ENCODE results near the gene RAB32.

RAB32 gene

DNA sequence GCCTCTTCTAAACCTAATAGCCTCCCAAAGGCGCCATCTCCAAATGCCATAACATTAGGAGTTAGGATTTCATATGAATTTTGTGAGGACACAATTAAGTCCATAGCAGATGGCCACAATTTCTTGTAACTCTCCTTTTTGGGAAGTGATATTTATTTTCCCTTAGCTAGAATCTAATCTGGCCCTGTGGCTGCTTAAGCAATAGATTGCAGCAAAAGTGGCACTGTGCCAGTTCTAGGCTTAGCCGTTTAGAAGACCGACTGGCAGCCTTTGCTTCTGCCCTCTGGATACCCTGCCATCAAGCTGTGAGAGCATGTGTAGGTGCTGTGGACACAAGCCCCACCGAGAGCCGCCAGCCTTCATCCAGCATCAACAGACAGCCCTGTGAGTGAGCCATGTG is 39.2 kb downstream of the RAB32 start:
- peak; percentile 29 for DNase-seq (ENCODE audit: low read depth)

DNA sequence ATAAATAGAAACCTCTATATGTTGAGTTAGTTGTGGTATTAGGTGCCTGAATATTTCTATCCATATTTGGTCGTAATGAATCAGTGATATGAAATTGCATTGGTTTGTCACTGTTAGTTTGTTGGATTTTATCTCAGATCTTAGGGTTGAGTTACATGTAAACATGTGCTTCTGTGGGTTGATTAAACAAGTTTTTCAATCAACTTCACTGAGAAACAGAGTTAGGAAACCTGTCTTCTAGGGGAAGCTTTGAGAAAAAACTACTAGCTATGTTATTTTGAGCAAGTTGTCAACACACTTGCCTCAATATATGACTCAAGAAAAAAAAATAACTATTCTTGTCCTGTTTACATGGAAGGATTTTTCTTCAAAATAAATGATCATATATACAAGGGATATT is 40.3 kb downstream of the RAB32 start:
- DNase-seq (ENCODE audit: low read depth), result no peak

DNA sequence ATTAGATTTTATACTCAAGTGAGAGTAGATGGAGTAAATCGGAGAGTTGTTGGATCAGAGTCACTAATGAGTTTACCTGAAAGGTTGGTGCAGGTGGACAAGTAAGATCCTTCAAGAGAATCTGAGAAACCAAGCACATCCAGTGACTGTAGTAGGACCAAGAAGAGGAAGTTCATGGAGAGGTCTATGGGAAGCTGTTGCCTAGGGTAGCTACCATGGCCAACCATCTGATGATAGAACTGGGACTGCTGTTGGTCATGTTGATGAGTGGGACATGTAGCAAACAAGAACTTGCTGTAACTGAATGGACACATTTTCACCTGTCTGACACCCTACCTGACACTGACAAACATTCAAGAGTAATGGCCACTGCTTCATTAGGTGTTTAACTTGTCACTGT is 43.8 kb downstream of the RAB32 start:
- DNase-seq (ENCODE audit: low read depth), result no peak

DNA sequence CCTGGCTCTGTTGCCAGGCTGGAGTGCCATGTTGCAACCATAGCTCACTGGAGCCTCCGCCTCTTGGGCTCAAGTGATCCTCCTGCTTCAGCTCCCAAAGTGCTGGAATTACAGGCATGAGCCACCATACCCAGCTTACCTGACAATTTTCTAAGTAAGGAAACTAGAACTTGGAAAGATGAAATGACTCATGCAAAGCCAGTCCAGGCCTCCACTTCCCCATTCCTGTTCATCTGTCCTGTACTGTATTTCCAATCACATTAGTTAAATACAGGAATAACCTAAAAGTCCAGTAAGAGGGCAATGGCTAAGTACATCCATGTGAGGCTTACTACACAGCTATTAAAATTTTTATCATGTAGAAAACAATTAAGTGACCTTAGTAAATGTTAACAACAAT is 46.9 kb downstream of the RAB32 start:
- DNase-seq (ENCODE audit: low read depth), result no peak

DNA sequence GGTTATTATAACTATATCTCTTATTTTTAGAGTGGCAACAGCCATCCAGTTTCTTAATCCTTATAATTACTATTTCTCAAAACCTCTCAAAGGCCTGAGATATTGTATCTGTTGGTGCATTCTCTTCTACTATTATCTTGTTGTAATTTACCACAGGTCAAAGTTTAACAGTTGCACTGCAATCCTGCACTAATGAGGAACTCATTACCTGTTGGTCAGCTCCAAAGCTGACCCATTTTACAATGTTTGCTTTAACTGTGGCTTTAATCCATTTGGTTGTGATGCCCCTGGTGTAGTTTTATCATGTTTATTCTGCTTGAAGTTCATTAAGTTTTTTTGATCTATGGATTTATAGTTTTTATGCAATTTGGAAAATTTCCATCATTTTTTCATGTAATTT is 48.8 kb downstream of the RAB32 start:
- DNase-seq (ENCODE audit: low read depth), result no peak

DNA sequence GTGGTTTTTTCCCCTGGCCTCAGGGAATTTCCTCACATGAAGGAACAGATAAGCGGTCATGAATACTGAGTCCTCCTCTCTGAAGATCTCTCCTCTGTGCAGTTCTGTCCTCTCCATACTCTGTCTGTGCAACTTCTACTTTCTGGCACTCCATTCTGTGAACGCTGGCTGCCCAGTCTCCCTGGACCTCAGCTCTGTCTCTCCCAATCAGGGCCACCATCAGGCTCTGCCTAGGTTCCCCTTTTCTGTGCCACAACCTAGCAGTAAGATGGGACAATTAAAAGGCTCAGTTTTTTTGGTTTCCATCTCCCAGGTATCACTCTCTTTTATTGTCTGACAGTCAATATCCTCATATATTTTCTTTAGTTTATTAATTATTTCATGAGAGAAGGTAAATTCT is 50.4 kb downstream of the RAB32 start:
- no peak for DNase-seq (ENCODE audit: low read depth)

DNA sequence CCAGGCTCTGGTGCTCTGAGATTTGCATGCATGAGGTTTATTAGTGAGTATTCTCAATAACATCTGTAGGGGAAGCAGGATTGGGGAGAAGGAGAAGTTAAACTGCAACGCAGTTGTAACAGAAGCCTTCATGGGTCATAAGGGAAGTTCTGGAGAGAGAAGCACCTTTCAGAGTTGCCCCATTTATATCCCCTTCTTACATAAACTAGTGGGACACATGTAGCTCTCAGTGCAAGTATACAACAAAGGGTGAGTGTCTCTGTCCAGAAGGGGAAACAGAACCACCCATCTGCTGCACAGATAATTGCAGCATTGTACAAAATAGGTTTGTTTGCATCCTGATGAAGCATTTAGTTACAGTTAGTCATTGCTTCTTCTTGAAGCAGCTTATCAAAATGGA is 50.9 kb downstream of the RAB32 start:
- DNase-seq (ENCODE audit: low read depth), result no peak

DNA sequence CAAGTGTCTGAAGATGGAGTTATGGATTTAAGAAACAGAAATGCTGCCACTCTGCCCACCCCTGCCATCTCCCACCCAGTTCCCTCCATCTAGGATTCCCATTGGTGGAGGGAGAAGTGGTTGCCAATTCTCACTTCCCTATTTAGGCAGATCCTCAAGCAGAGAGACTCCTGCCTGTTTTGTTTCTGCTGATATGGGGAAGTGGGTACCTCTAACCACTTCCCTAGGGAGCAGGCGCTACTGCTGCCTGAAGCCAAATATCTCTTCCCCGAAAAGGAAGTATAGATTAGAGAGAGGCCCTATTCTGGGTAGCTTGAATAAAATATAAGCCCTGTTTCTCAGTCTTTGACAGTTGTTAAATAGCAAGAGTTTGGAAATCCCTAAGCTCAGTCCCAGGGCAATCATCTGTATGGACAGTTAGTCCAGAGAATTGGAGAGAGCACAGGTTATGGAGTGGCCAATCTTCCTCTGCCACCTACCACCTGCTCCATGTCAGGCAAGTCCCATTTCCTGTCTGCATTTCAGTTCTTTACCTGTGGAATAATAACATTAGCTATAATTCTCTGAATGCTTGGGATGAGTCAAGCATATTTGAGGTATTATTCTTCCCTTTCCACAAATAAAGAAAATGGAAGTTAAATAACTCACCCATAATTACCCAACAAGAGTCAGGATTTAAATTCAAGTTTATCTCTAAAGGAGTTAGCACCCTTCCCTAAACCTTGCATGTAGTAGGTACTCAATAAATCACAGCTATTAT is 52.5 kb downstream of the RAB32 start:
- DNase-seq (ENCODE audit: low read depth), result no peak

DNA sequence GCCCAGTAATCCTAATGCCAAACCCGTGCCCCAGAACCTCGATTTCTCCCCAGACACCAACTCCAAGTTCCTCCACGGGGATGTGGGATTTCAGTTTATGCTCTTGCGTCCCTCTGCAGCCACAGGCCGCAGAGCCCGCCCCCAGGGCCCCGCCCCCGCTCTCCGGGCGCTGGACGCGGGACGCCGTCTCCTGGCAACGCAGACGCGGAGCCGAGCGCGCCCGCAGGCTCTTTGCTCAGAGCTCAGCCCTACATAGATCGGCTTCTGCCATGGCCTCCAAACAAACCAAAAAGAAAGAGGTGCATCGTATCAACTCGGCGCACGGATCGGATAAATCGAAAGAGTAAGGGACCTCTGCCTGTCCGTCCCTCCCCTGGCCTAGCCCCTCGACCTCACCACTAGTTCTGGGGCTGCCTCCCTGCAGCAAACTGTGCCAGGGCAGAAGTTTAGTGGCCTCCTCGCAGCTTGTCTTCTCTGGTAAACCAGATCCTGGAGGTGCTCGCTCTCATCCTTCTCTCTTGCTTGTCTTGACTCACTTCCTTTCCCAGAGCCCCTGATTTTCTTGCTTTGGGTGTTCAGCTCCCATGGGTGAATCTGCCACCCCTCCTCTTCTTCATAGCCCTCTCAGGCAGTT is 55.3 kb downstream of the RAB32 start, which contains the start of gene ADGB:
ADGB (plus strand) TSS at position 201 of the 634 bp plus-strand sequence; CDS start at position 270, 69 bp downstream.
- peak; percentile 49 for DNase-seq (ENCODE audit: low read depth)

DNA sequence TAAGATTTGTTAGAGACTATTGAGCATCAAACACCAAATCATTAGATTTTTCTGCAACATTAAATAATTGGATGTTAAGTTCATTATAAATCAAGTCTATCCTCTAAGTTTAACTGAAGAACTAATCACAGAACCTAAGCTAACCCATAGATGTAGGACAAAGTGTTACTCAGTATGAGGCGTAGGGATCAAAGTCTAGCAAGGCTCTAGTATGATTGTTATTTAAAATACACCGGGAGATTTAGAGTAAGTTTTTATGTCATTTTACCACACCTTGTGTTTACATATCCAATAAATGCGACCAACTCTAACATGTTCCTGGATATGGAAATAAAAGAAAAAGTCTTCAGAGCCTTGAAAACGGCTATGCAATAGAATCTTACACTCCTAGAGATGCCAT is 57.7 kb downstream of the RAB32 start:
- no peak for DNase-seq (ENCODE audit: low read depth)

DNA sequence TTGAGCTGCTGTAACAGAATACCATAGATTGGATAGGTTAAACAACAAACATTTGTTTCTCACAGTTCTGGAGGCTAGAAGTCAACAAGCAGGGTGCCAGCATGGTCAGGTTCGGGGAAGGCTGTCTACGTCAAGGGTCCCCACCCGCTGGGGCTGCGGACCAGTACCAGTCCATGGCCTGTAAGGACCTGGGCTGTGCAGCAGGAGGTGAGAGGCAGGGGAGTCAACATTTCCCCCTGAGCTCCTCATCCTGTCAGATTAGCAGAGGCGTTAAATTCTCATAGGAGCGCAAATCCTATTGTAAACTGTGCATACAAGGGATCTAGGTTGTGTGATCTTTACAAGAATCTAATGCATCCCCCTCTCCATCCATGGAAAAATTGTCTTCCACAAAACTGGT is 58.9 kb downstream of the RAB32 start:
- no peak for DNase-seq (ENCODE audit: low read depth)

Data from fibroblast of gingiva (primary cell).